ENCODE measurements around the gene OR2Z1.

The OR2Z1 gene, protein sequence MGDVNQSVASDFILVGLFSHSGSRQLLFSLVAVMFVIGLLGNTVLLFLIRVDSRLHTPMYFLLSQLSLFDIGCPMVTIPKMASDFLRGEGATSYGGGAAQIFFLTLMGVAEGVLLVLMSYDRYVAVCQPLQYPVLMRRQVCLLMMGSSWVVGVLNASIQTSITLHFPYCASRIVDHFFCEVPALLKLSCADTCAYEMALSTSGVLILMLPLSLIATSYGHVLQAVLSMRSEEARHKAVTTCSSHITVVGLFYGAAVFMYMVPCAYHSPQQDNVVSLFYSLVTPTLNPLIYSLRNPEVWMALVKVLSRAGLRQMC

DNA sequence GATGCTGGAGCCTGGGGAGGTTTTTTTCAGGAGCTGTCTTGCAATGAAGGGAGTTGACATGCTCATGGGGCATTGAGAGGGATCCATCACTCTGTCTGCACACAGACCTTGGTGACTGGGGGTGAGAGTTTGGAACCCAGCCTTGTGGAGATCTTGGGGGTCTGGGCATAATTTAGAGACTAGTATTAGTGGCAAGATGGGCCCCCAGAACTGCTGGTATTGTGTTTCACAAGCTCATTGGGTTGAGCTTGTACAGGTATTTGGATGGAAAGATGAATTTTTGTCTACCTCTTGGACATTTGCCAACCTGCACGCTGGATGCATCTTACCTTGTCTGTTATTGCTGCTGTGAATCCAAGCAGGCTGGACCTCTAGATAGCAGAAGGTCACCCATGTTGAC is at the start of gene OR2Z1:
Gene OR2Z1, plus strand, starts transcription at position 301 of the 400 bp plus-strand sequence. CDS start 9,395 bp downstream, outside the sequence.
- DNase-seq (ENCODE audit: low spot score): no peak
- TF ChIP-seq CTCF (IDR thresholded peaks at IDR 0.05; ENCODE audit: extremely low read depth, missing control alignments): no peak

GRCh38 chr19:8673276-8673891 is 48.0 kb upstream of the OR2Z1 start:
- DNase-seq (ENCODE audit: low spot score): no peak
- TF ChIP-seq CTCF (IDR thresholded peaks at IDR 0.05; ENCODE audit: extremely low read depth, missing control alignments): no peak

- DNase-seq (ENCODE audit: low spot score): no peak
- no peak for TF ChIP-seq CTCF (IDR thresholded peaks at IDR 0.05; ENCODE audit: extremely low read depth, missing control alignments)
These were observed 46.4 kb upstream of the OR2Z1 start for GRCh38 chr19:8675066-8675465.

GRCh38 chr19:8678244-8678807 is 43.1 kb upstream of the OR2Z1 start:
- no peak for TF ChIP-seq CTCF (IDR thresholded peaks at IDR 0.05; ENCODE audit: extremely low read depth, missing control alignments)

DNA sequence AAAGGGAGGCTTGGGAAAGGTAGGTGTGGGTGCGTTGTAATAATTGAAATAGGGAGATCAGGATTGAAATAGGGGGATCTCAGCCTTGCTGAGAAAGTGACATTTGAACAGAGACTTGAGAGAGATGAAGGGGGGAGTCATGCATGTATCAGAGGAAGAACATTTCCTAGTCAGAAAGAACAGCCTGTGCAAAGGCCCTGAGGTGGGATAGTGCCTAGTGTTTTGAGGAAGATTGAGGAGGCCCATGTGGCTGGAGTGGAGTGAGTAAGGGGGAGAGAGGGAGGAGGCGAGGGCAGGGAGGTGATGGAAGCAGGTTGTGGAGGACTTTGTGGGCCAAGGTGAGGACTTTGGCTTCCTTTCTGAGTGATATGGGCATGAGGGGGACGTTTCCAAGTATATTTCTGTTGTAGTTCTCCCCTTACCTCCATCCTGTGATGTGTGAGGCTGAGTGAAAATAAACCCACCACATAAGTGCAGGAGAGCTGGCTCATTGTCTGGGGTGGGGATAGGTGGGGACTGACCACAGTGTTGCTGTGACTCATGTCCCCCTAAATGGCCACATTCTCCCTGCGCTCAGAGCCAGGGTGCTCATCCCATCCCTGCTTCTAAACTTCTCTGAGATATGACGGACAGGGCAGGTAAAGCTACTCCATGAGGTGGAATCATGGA is 40.6 kb upstream of the OR2Z1 start:
- TF ChIP-seq CTCF (IDR thresholded peaks at IDR 0.05; ENCODE audit: extremely low read depth, missing control alignments): no peak
- no peak for DNase-seq (ENCODE audit: low spot score)

More at GRCh38 chr19:8678244-8678807, 43.1 kb upstream of the OR2Z1 start:
- DNase-seq (ENCODE audit: low spot score): no peak

GRCh38 chr19:8681345-8682029 is 39.9 kb upstream of the OR2Z1 start:
- DNase-seq (ENCODE audit: low spot score): no peak
- TF ChIP-seq CTCF (IDR thresholded peaks at IDR 0.05; ENCODE audit: extremely low read depth, missing control alignments): no peak

Data from GM20000 (cell line).